Vagina (tissue), 2 donors: Measurements from ENCODE around the gene PCDHB5.
"Not testable (repeated sequence)": the region's sequence is repeated elsewhere in the genome, so short reads cannot be mapped to it uniquely, and the experiment has no call there.

ENCODE experiments used
- CTCF ChIP-seq, 3 experiments: fragments of 450-650 bp in 2 of 3; fragments of 200-600 bp in 1 of 3; sonication (generic) in 1 of 3; IDR thresholded peaks; one replicate each; pipeline ENCODE4 v1.5.1; 2017 to 2019; ENCODE audit warnings: antibody characterized with exemption in 3 of 3, mild to moderate bottlenecking in 2 of 3, moderate library complexity in 2 of 3
- POLR2AphosphoS5 ChIP-seq, 2 donors: sonication (generic); formaldehyde crosslinking; IDR thresholded peaks; one replicate each; pipeline ENCODE4 v1.9.0; 2017; ENCODE audit warnings: antibody characterized with exemption in 2 of 2, mild to moderate bottlenecking in 2 of 2, low read depth in 1 of 2; ENCODE audit not compliant: insufficient read depth in 1 of 2

- TF ChIP-seq CTCF (IDR thresholded peaks at IDR 0.05); POLR2AphosphoS5 (IDR thresholded peaks at IDR 0.05; ENCODE audit: insufficient read depth in 1 of 2, low read depth in 1 of 2): not testable (repeated sequence)
Measured at GRCh38 chr5:141179371-141179770, 44.4 kb downstream of the PCDHB5 start.
